GM12875 (cell line): Measurements from ENCODE around the gene PFKP.

Experiments
- H3K4me3 ChIP-seq: one replicate; pipeline ENCODE4 v1.5.1; 2011; ENCODE audit warnings: low read depth, low read length, control low read depth
- TF ChIP-seq, protein P1 (sequence below): IDR thresholded peaks from 2 replicates; pipeline ENCODE4 v1.5.1; 2011; ENCODE audit warnings: low read depth, mild to moderate bottlenecking, control low read depth, inconsistent platforms, low read length, moderate library complexity, borderline replicate concordance; ENCODE audit not compliant: insufficient read depth

The PFKP gene

DNA sequence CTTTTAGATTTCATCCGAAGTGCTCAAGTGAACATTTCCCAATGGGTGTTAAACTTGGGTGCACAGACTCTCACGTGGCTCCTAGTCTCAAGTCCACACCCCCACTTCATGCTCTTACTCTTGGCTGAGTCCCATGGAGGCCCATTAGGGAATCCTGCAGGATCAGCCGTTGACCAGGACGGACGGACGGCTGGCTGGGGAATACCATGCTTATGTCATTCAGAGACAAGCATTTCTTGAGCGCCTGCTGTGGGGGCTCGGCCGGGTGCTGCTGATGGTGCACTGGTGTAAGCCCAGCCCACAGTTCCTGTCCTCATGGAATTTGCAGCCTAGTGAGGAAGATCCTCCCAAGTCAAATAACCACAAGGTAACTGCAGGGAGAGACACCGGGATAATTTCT, 60.6 kb downstream of the PFKP start:
- TF ChIP-seq, protein P1, sequence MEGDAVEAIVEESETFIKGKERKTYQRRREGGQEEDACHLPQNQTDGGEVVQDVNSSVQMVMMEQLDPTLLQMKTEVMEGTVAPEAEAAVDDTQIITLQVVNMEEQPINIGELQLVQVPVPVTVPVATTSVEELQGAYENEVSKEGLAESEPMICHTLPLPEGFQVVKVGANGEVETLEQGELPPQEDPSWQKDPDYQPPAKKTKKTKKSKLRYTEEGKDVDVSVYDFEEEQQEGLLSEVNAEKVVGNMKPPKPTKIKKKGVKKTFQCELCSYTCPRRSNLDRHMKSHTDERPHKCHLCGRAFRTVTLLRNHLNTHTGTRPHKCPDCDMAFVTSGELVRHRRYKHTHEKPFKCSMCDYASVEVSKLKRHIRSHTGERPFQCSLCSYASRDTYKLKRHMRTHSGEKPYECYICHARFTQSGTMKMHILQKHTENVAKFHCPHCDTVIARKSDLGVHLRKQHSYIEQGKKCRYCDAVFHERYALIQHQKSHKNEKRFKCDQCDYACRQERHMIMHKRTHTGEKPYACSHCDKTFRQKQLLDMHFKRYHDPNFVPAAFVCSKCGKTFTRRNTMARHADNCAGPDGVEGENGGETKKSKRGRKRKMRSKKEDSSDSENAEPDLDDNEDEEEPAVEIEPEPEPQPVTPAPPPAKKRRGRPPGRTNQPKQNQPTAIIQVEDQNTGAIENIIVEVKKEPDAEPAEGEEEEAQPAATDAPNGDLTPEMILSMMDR = no peak
- H3K4me3 ChIP-seq = no peak overlapping the region

DNA sequence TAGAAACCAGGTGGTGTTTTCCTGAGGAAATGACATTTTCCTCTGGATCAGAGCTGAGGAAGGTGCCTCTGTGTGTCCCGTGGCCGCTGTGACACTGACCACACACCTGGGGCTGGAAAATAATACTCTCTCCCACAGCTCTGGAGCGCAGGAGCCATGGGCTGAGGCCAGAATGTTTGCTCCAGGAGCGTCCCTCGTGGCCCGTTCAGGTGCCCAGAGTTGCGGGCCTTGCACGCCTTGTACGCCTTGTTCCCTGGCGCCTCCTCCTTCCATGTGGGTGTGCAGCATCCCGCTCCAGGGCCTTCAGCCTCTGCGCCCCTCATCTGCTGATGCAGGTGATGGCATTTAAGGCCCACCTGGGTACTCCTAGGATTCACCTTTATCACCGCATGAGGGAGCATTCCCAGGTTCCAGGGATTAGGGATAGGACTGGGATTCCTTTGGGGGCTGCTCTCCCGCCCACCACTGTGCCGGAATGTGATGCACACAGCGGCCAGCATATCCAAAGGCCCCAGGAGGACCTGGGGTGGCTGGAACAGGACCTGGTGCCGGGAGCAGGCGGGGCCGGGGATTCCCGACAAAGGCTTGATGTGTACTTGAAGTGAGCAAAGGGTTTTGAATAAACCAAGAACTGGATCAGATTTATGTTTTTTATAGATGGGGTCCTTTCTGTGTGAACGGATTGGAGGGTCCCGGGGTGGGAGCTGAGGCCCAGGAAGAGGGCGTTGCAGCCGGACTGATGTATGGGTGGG, 61.2 kb downstream of the PFKP start:
- no peak overlapping the region for H3K4me3 ChIP-seq
- TF ChIP-seq, protein P1 = no peak

DNA sequence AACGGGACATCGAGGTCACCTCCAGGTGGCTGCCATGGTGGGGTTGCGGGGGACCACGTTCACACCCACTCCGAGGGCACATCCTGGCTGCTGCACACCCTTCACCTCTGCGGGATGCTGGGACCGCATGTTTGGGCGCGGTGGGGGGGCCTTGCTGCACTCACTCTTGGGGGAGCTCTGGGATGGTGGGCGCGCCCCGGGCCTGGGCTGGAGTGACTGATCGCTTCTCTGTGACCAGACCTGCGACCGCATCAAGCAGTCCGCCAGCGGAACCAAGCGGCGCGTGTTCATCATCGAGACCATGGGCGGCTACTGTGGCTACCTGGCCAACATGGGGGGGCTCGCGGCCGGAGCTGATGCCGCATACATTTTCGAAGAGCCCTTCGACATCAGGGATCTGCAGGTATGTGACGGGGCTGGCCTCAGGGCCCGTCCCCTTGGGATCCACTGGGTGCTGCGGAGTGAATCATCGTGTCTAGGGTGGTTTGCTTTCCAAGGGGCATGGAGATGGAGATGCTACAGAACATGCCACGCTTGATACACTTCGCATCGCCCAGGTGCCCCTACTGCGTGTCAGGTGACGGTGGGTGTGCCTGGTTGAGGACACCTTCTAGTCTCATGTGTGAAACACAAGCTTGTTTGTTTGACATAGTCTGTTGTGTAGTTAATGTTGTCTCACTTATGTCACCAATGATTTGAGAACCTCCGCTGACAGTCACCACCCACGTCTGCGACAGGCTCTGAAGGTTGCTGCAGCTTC, 62.4 kb downstream of the PFKP start:
- TF ChIP-seq, protein P1 = no peak

DNA sequence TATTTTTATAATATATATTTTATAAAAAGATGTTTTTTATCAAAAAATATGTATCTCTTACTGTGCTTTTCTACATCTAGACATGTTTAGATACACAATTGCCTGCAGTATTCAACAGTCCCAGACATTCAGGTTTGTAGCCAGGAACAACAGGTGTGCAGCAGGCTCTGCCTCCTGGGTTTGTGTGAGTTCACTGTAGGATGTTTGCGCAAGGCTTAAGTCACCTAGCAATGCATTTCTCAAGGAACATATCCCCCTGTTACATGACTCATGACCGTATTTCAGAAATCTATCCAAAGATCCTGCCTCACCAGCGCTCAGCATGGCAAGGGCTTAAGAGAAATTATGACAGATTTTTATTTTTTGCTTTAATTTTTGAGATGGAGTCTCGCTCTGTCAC, 63.8 kb downstream of the PFKP start:
- H3K4me3 ChIP-seq = no peak overlapping the region
- TF ChIP-seq, protein P1 = no peak

More for the DNA sequence above, 62.4 kb downstream of the PFKP start:
- H3K4me3 ChIP-seq = no peak overlapping the region

DNA sequence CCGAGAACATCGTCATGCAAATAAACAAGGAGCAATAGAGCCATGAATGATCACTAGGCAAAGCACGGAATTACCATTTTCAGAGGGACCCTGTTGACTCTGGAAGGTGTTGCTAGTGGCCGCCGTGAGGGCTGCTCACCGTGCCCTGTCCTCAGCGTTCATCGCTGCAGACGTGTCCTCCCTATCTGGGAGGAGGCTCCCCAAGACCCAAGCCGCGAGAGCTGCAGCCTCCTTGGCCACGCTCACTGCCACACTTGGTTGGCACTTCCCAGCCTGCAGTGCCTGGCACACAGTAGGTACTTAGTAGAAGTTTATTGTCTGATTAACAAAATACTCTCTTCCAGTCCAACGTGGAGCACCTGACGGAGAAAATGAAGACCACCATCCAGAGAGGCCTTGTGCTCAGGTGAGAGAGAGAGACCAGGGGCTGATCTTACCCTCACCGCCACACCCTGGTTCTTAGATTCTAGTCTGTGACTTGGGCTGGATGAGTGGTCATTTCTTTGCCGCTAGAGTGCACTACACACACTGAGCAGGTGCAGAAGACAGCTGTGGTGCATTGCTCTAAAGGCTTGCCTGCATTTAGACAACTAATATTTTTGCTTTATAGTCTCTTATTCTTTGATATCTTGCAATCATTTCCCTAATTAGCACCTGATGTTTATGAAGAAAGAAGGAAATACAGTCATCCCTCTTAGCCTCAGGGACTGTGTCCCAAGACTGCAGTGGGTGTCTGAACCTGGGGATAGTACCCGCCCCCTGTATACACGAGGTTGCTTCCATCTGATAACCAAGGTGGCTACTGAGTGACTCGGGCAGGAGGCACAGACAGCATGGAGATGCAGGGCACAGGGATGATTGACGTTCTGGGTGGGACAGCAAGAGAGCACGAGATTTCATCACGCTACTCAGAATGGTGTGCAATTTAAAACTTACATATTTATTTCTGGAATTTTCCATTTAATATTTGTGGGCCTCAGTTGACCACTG, 65.0 kb downstream of the PFKP start:
- TF ChIP-seq, protein P1 = no peak
- no peak overlapping the region for H3K4me3 ChIP-seq

DNA sequence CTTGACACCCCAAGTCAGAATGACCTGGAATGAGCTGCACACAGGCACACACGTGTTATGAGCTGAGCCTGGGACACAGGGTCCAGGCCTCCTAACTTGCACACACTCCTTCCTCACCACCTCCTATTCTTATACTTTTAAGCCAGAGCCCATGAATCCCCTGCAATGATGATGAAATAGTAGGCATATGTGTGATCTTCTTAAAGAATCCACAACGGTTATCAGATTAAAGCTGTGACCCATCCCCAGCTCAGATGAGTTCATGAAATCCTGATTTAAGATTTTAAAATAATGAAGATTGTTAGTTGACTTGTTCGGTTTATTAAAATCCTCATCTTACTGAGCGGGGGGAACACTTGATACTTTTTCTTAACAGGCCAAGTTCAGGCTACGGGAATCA, 66.6 kb downstream of the PFKP start:
- H3K4me3 ChIP-seq = no peak overlapping the region
- TF ChIP-seq, protein P1 = no peak
